H54 (cell line): ENCODE measurements around the gene DZANK1.
A peak's percentile ranks its signal among the peaks of the same experiment; 100 is the strongest.
"Not testable (repeated sequence)": the region's sequence is repeated elsewhere in the genome, so short reads cannot be mapped to it uniquely, and the experiment has no call there.

ENCODE experiments used
- DNase-seq: peaks from one replicate; pipeline ENCODE4 v3.0.0; 2011; ENCODE audit warnings: low spot score, mixed read lengths; ENCODE audit not compliant: insufficient read length
- FAIRE-seq: peaks from 3 replicates; lab custom pipeline; 2011; peaks lifted over from hg19 to GRCh38; lab: Jason Lieb, UNC
- POLR2A ChIP-seq: IDR thresholded peaks from 2 replicates; pipeline ENCODE4 v1.6.1; 2011; ENCODE audit warnings: low read depth, mild to moderate bottlenecking, low read length

DZANK1 gene

GRCh38 chr20:18466894-18467730 lies at the start of gene DZANK1, which contains the start of gene POLR3F:
Gene DZANK1 (minus strand): TSS chr20:18467030. CDS start chr20:18465358, 1,672 bp downstream.
Gene POLR3F (plus strand): TSS chr20:18467390. CDS start chr20:18467507, 117 bp downstream.
- TF ChIP-seq POLR2A, result peak; percentile 68
- FAIRE-seq, result peak; percentile 80

GRCh38 chr20:18515973-18516372 lies 49.1 kb upstream of the DZANK1 start:
- no peak for TF ChIP-seq POLR2A
- no peak for DNase-seq
- no peak for FAIRE-seq

More at GRCh38 chr20:18466894-18467730, at the start of gene DZANK1, which contains the start of gene POLR3F:
- DNase-seq, result peak; percentile 94

GRCh38 chr20:18514127-18514526 lies 47.3 kb upstream of the DZANK1 start:
- no peak for DNase-seq
- TF ChIP-seq POLR2A, result no peak
- no peak for FAIRE-seq

GRCh38 chr20:18513208-18513607 lies 46.4 kb upstream of the DZANK1 start:
- TF ChIP-seq POLR2A, result no peak
- DNase-seq (no peak), FAIRE-seq (no peak)

- TF ChIP-seq POLR2A, result no peak
- no peak for FAIRE-seq
Measured at GRCh38 chr20:18511571-18511970, 44.7 kb upstream of the DZANK1 start.

GRCh38 chr20:18507218-18508191 lies 40.7 kb upstream of the DZANK1 start, which contains the start of gene SEC23B:
Gene SEC23B (plus strand): TSS chr20:18507940. CDS start chr20:18510836, 2,896 bp downstream.
- peak; percentile 86 for DNase-seq
- TF ChIP-seq POLR2A, result peak; percentile 79
- FAIRE-seq, result peak; percentile 81

More at GRCh38 chr20:18511571-18511970, 44.7 kb upstream of the DZANK1 start:
- DNase-seq, result no peak

GRCh38 chr20:18506744-18507143 lies 39.9 kb upstream of the DZANK1 start:
- TF ChIP-seq POLR2A, result no peak
- no peak for DNase-seq
- FAIRE-seq, result no peak

- FAIRE-seq (no peak), DNase-seq (no peak)
- TF ChIP-seq POLR2A, result no peak
Measured at GRCh38 chr20:18504479-18505060, 37.7 kb upstream of the DZANK1 start.

- DNase-seq, FAIRE-seq: not testable (repeated sequence)
Measured at GRCh38 chr20:18501672-18502071, 34.8 kb upstream of the DZANK1 start.

GRCh38 chr20:18497603-18498002 lies 30.8 kb upstream of the DZANK1 start:
- no peak for DNase-seq
- no peak for TF ChIP-seq POLR2A
- no peak for FAIRE-seq

GRCh38 chr20:18496740-18497592 lies 30.1 kb upstream of the DZANK1 start, which contains the start of gene RBBP9:
Gene RBBP9 (minus strand): TSS chr20:18497225. CDS start chr20:18497167, 58 bp downstream.
- TF ChIP-seq POLR2A, result peak; percentile 84
- peak; percentile 41 for FAIRE-seq
- DNase-seq, result peak; percentile 81

- no peak for FAIRE-seq
- DNase-seq, result no peak
Measured at GRCh38 chr20:18496042-18496441, 29.2 kb upstream of the DZANK1 start.

More at GRCh38 chr20:18496042-18496441, 29.2 kb upstream of the DZANK1 start:
- TF ChIP-seq POLR2A, result no peak
